Measurements from ENCODE around the gene IGDCC3. TPM values are rescaled to one million over a fixed set of nuclear protein-coding genes. Genes with fewer than 3 reads are reported as not detected.

Gene IGDCC3
- total and polyA plus RNA-seq, 2 donors (not counting 3 experiments of a cell fraction or from before 2014, with no cell fraction given) = 0.03 TPM; not detected in 1

DNA sequence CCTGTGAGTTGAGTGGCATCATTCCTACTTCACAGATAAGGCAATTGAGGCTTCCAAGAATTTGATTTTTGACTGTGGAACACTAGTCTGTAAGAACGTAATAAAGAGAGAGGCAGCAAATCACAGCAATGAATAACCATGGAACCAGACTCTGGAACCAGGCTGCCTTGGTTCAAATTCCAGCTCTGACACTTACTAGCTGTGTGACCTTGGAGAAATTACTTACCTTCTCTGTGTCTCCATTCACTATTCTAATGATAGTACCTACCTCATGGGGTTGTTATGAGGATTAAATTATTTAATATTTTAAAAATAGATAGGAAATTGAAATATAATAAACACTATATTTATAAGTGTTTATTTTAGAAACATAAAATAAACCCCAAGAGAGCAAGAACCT lies 12.6 kb upstream of the IGDCC3 start:
- Histone ChIP-seq H3K4me2 (ENCODE audit: insufficient read depth, low read length) (no peak overlapping the region), H3K27me3 (ENCODE audit: control insufficient read depth in 2 of 2, insufficient read depth in 2 of 2, low read length in 2 of 2) (peaks cover 10 to 19% of the 10 kb centered on the region in 2 experiments), H3K4me3 (replicated peaks in 1 of 3; ENCODE audit: insufficient read depth in 1 of 3, low read depth in 1 of 3, low read length in 3 of 3) (no peak overlapping the region), H4K20me1 (replicated peaks; ENCODE audit: control insufficient read depth, extremely low read depth, insufficient read depth, low read length) (no peaks in the 10 kb centered on the region), H3K9me1 (replicated peaks; ENCODE audit: control insufficient read depth, extremely low read depth, insufficient read depth, low read length) (no peaks in the 10 kb centered on the region), H3K36me3 (ENCODE audit: control insufficient read depth in 2 of 2, extremely low read depth in 1 of 2, insufficient read depth in 2 of 2, low read length in 2 of 2) (no peaks in the 10 kb centered on the region), H3K4me1 (ENCODE audit: control insufficient read depth, extremely low read depth, insufficient read depth, low read length) (peaks cover under 1% of the 10 kb centered on the region), H3K9me3 (replicated peaks; ENCODE audit: control insufficient read depth, insufficient read depth, low read length) (no peaks in the 10 kb centered on the region), H2AFZ (ENCODE audit: low read depth, low read length) (no peak overlapping the region), H3K9ac (replicated peaks; ENCODE audit: extremely low read depth, insufficient read depth, low read length) (no peak overlapping the region), H3K27ac (ENCODE audit: insufficient read depth, low read depth, low read length) (no peak overlapping the region), H3K79me2 (ENCODE audit: control insufficient read depth, insufficient read depth, low read length) (no peaks in the 10 kb centered on the region)
- ChIA-PET CTCF (interaction anchor here (0.9 kb wide), 1 partner anchor 93 kb away, joined by 3 read pairs; no protein-coding TSS in a partner anchor), POLR2A (no interaction called here)
- intact Hi-C loops (cut with micrococcal nuclease) (no loop called here), dilution Hi-C loops (cut with MboI; ENCODE audit: extremely low pct_ligation_motif_present, low sequenced_read_pairs) (no loop called here)
- no TSS peak for BruUV-seq (replicated peaks)
- no peak for TF ChIP-seq FOS (IDR thresholded peaks at IDR 0.05; ENCODE audit: borderline replicate concordance, insufficient read depth, low read length)
- TF ChIP-seq POLR2A (IDR thresholded peaks at IDR 0.05; ENCODE audit: low read depth, low read length) = no peak
- TF ChIP-seq EZH2 (IDR thresholded peaks at IDR 0.05; ENCODE audit: borderline replicate concordance, low read depth, low read length, severe bottlenecking) = no peak
- no peak for TF ChIP-seq MYC (IDR thresholded peaks at IDR 0.05; ENCODE audit: low read depth, low read length)
- TF ChIP-seq, protein P1, sequence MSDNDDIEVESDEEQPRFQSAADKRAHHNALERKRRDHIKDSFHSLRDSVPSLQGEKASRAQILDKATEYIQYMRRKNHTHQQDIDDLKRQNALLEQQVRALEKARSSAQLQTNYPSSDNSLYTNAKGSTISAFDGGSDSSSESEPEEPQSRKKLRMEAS (IDR thresholded peaks at IDR 0.05; ENCODE audit: insufficient read depth, insufficient read length) = no peak
- TF ChIP-seq JUN (IDR thresholded peaks at IDR 0.05; ENCODE audit: borderline replicate concordance, insufficient read depth, insufficient read length, low read depth) = no peak
- TF ChIP-seq POLR2AphosphoS5 (IDR thresholded peaks at IDR 0.05; ENCODE audit: insufficient read depth, low read depth, low read length) = no peak
- TF ChIP-seq GATA2 (IDR thresholded peaks at IDR 0.05; ENCODE audit: insufficient read depth, insufficient read length, low read depth, low read length) = no peak
- TF ChIP-seq, protein P2, sequence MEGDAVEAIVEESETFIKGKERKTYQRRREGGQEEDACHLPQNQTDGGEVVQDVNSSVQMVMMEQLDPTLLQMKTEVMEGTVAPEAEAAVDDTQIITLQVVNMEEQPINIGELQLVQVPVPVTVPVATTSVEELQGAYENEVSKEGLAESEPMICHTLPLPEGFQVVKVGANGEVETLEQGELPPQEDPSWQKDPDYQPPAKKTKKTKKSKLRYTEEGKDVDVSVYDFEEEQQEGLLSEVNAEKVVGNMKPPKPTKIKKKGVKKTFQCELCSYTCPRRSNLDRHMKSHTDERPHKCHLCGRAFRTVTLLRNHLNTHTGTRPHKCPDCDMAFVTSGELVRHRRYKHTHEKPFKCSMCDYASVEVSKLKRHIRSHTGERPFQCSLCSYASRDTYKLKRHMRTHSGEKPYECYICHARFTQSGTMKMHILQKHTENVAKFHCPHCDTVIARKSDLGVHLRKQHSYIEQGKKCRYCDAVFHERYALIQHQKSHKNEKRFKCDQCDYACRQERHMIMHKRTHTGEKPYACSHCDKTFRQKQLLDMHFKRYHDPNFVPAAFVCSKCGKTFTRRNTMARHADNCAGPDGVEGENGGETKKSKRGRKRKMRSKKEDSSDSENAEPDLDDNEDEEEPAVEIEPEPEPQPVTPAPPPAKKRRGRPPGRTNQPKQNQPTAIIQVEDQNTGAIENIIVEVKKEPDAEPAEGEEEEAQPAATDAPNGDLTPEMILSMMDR (IDR thresholded peaks at IDR 0.05; ENCODE audit: extremely low read depth in 1 of 2, insufficient read depth in 1 of 2, low read depth in 1 of 2, low read length in 2 of 2) = no peak
- FAIRE-seq (no peak), DNase-seq (ENCODE audit: low read depth, low spot score) (no peak)
